IgD-negative memory B cell (primary cell): Measurements from ENCODE around the gene SEC24D. TPM values are rescaled to one million over a fixed set of nuclear protein-coding genes. Genes with fewer than 3 reads are reported as not detected.

Experiments
- H3K27ac Mint-ChIP-seq, 3 donors: one replicate each; pipeline ENCODE4 v1.8.0; 2020 to 2022; ENCODE audit warnings: mild to moderate bottlenecking in 3 of 3, mixed read lengths in 3 of 3, moderate library complexity in 1 of 3
- H3K27me3 Mint-ChIP-seq: one replicate; pipeline ENCODE4 v1.8.0; 2021; ENCODE audit warnings: mixed read lengths
- H3K36me3 Mint-ChIP-seq: one replicate; pipeline ENCODE4 v1.8.0; 2020; ENCODE audit warnings: mild to moderate bottlenecking, mixed read lengths
- H3K4me1 Mint-ChIP-seq, 3 donors: one replicate each; pipeline ENCODE4 v1.8.0; 2020 to 2022; ENCODE audit warnings: mixed read lengths in 3 of 3, mild to moderate bottlenecking in 1 of 3
- H3K4me3 Mint-ChIP-seq, 4 donors: one replicate each; pipeline ENCODE4 v1.8.0; 2020 to 2022; ENCODE audit warnings: mild to moderate bottlenecking in 4 of 4, mixed read lengths in 4 of 4, moderate library complexity in 3 of 4
- H3K9me3 Mint-ChIP-seq, 3 donors: one replicate each; pipeline ENCODE4 v1.8.0; 2020 to 2021; ENCODE audit warnings: mixed read lengths in 3 of 3, mild to moderate bottlenecking in 1 of 3
- polyA plus RNA-seq: library from polyadenylated mRNA; unstranded; fragments of 300-500 nt; fragmentation: Illumina TruSeq; gene quantifications from one replicate; pipeline ENCODE4 v1.2.3, GENCODE V29; 2021

SEC24D gene
- polyA plus RNA-seq, 1 donor from 2014 or later = 12.9 TPM

- Mint-ChIP-seq H3K27ac (no peak overlapping the region), H3K36me3 (peaks cover 3% of the 10 kb centered on the region), H3K27me3 (no peaks in the 10 kb centered on the region), H3K4me3 (no peak overlapping the region), H3K4me1 (peaks cover 16 to 24% (median 17%) of the 10 kb centered on the region in 3 donors), H3K9me3 (no peaks in the 10 kb centered on the region)
Measured at GRCh38 chr4:118762155-118762554, 73.8 kb downstream of the SEC24D start.

- peak overlapping the region in 1 of 3 donors; percentile 6 for H3K27ac Mint-ChIP-seq
- H3K36me3 Mint-ChIP-seq = no peaks in the 10 kb centered on the region
- H3K4me1 Mint-ChIP-seq = peaks cover 16 to 24% (median 17%) of the 10 kb centered on the region in 3 donors
- no peaks in the 10 kb centered on the region for H3K27me3 Mint-ChIP-seq
- no peaks in the 10 kb centered on the region for H3K9me3 Mint-ChIP-seq
- H3K4me3 Mint-ChIP-seq = peak overlapping the region in 1 of 4 donors; percentile 58
Measured at GRCh38 chr4:118761397-118762016, 74.4 kb downstream of the SEC24D start.

GRCh38 chr4:118760493-118760892 is 75.4 kb downstream of the SEC24D start:
- H3K4me3 Mint-ChIP-seq = peak overlapping the region in 3 of 4 donors; percentile 38 to 61 (median 59)
- H3K36me3 Mint-ChIP-seq = no peaks in the 10 kb centered on the region
- peak overlapping the region; percentile 13 to 64 (median 31) for H3K27ac Mint-ChIP-seq
- H3K27me3 Mint-ChIP-seq = no peaks in the 10 kb centered on the region
- H3K4me1 Mint-ChIP-seq = peaks cover 16 to 24% (median 17%) of the 10 kb centered on the region in 3 donors
- H3K9me3 Mint-ChIP-seq = no peaks in the 10 kb centered on the region

DNA sequence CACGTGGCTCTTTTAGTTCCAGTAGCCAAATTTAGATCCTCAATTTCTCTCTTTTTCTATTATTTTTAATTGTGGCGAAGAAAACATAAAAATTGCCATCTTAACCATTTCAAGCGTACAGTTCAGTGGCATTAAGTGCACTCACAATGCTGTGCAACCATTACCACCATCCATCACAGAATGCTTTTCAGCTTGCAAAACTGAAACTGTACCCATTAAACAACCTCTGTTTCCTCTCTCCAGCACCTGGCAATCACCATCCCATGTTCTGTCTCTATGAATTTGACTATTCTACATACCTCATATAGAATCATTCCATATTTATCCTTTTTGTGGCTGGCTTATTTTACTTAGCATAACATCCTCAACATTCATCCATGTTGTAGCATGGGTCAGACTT is 75.8 kb downstream of the SEC24D start:
- H3K4me3 Mint-ChIP-seq = peak overlapping the region in 3 of 4 donors; percentile 38 to 61 (median 59)
- H3K27me3 Mint-ChIP-seq = no peaks in the 10 kb centered on the region
- H3K9me3 Mint-ChIP-seq = no peaks in the 10 kb centered on the region
- peaks cover 16 to 24% (median 17%) of the 10 kb centered on the region in 3 donors for H3K4me1 Mint-ChIP-seq
- H3K36me3 Mint-ChIP-seq = peaks cover 3% of the 10 kb centered on the region
- H3K27ac Mint-ChIP-seq = peak overlapping the region; percentile 13 to 64 (median 31)

- Mint-ChIP-seq H3K27ac (peak overlapping the region in 1 of 3 donors; percentile 25), H3K36me3 (peaks cover 3% of the 10 kb centered on the region), H3K4me1 (peaks cover 16 to 24% (median 17%) of the 10 kb centered on the region in 3 donors), H3K27me3 (no peaks in the 10 kb centered on the region), H3K4me3 (peak overlapping the region in 1 of 4 donors; percentile 76), H3K9me3 (no peaks in the 10 kb centered on the region)
Measured at GRCh38 chr4:118759481-118759880, 76.4 kb downstream of the SEC24D start.

DNA sequence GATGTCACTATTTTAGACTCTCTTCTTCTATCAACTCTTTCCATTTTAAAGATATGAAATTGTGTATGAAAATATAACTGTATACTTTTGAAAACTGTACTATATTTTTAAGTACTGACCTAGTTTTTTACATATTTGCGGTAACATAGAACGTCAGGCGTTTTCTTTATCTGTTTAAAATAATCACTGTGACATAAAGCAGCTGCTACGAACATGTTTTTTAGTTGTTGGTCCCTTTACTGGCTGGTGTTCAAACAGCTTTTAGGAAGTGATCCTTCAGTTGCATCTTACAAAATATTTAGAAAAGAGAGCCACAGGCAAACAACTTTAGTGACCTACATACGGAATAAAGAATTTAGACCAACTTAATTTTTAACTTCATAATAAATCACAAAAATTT is 77.6 kb downstream of the SEC24D start:
- H3K4me1 Mint-ChIP-seq = peaks cover 16 to 24% (median 17%) of the 10 kb centered on the region in 3 donors
- H3K27ac Mint-ChIP-seq = no peak overlapping the region
- no peaks in the 10 kb centered on the region for H3K9me3 Mint-ChIP-seq
- H3K27me3 Mint-ChIP-seq = no peaks in the 10 kb centered on the region
- H3K4me3 Mint-ChIP-seq = no peak overlapping the region
- peaks cover 3% of the 10 kb centered on the region for H3K36me3 Mint-ChIP-seq

DNA sequence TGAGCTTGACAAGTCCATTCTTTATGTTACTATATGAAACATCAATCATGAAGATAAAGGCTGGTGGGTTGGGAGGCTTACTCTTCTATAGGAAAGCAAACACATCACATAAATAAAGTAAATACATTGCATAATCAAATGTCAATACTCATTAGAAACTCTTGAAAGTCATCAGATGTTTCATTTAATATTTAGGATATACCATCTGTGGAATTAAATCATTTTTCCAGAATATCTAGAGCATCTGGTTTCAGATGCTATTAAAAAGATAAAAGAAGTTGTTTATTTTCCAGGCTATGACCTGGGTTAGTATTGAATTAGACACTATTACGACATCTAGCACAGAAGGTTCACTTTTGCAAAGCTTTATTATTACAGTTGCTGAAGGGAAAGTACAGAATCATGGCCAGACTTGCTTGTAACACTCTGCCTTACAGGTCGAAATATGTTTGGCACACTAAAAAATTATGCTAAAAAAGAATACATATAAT is 78.1 kb downstream of the SEC24D start:
- no peaks in the 10 kb centered on the region for H3K27me3 Mint-ChIP-seq
- H3K4me3 Mint-ChIP-seq = no peak overlapping the region
- H3K9me3 Mint-ChIP-seq = no peaks in the 10 kb centered on the region
- no peak overlapping the region for H3K27ac Mint-ChIP-seq
- peaks cover 16 to 24% (median 17%) of the 10 kb centered on the region in 3 donors for H3K4me1 Mint-ChIP-seq
- H3K36me3 Mint-ChIP-seq = peaks cover 3% of the 10 kb centered on the region

- Mint-ChIP-seq H3K9me3 (no peaks in the 10 kb centered on the region), H3K4me1 (peaks cover 16 to 24% (median 17%) of the 10 kb centered on the region in 3 donors), H3K27me3 (no peaks in the 10 kb centered on the region), H3K4me3 (no peak overlapping the region), H3K27ac (no peak overlapping the region), H3K36me3 (peaks cover 5% of the 10 kb centered on the region)
Measured at GRCh38 chr4:118756958-118757357, 79.0 kb downstream of the SEC24D start.

- H3K27me3 Mint-ChIP-seq = no peaks in the 10 kb centered on the region
- H3K9me3 Mint-ChIP-seq = no peaks in the 10 kb centered on the region
- H3K27ac Mint-ChIP-seq = no peak overlapping the region
- H3K4me1 Mint-ChIP-seq = peaks cover 16 to 21% (median 17%) of the 10 kb centered on the region in 3 donors
- H3K4me3 Mint-ChIP-seq = no peak overlapping the region
- H3K36me3 Mint-ChIP-seq = peaks cover 8% of the 10 kb centered on the region
Measured at GRCh38 chr4:118756429-118756828, 79.5 kb downstream of the SEC24D start.

- Mint-ChIP-seq H3K27ac (no peak overlapping the region), H3K4me3 (no peak overlapping the region)
Measured at GRCh38 chr4:118755438-118756226, 80.3 kb downstream of the SEC24D start.

GRCh38 chr4:118754890-118755289 is 81.0 kb downstream of the SEC24D start:
- Mint-ChIP-seq H3K36me3 (peaks cover 9% of the 10 kb centered on the region), H3K4me1 (peaks cover 7 to 9% (median 8%) of the 10 kb centered on the region in 3 donors), H3K27me3 (no peaks in the 10 kb centered on the region), H3K9me3 (no peaks in the 10 kb centered on the region), H3K27ac (no peak overlapping the region), H3K4me3 (no peak overlapping the region)

More at GRCh38 chr4:118755438-118756226, 80.3 kb downstream of the SEC24D start:
- H3K36me3 Mint-ChIP-seq = peaks cover 9% of the 10 kb centered on the region
- H3K9me3 Mint-ChIP-seq = no peaks in the 10 kb centered on the region
- no peaks in the 10 kb centered on the region for H3K27me3 Mint-ChIP-seq
- peaks cover 14 to 16% (median 15%) of the 10 kb centered on the region in 3 donors for H3K4me1 Mint-ChIP-seq

- H3K27ac Mint-ChIP-seq = no peak overlapping the region
- H3K4me3 Mint-ChIP-seq = no peak overlapping the region
- H3K36me3 Mint-ChIP-seq = peaks cover 9% of the 10 kb centered on the region
- H3K9me3 Mint-ChIP-seq = no peaks in the 10 kb centered on the region
- no peaks in the 10 kb centered on the region for H3K4me1 Mint-ChIP-seq
- H3K27me3 Mint-ChIP-seq = no peaks in the 10 kb centered on the region
Measured at GRCh38 chr4:118753685-118754084, 82.2 kb downstream of the SEC24D start.

GRCh38 chr4:118753096-118753495 is 82.8 kb downstream of the SEC24D start:
- Mint-ChIP-seq H3K27ac (no peak overlapping the region), H3K4me1 (no peaks in the 10 kb centered on the region), H3K36me3 (peaks cover 9% of the 10 kb centered on the region), H3K4me3 (no peak overlapping the region), H3K27me3 (no peaks in the 10 kb centered on the region), H3K9me3 (no peaks in the 10 kb centered on the region)

GRCh38 chr4:118752551-118752950 is 83.4 kb downstream of the SEC24D start:
- no peak overlapping the region for H3K4me3 Mint-ChIP-seq
- H3K4me1 Mint-ChIP-seq = no peaks in the 10 kb centered on the region
- peaks cover 10% of the 10 kb centered on the region for H3K36me3 Mint-ChIP-seq
- no peaks in the 10 kb centered on the region for H3K9me3 Mint-ChIP-seq
- H3K27ac Mint-ChIP-seq = no peak overlapping the region
- H3K27me3 Mint-ChIP-seq = no peaks in the 10 kb centered on the region

GRCh38 chr4:118751629-118752323 is 84.2 kb downstream of the SEC24D start:
- no peaks in the 10 kb centered on the region for H3K27me3 Mint-ChIP-seq
- no peaks in the 10 kb centered on the region for H3K9me3 Mint-ChIP-seq
- H3K4me3 Mint-ChIP-seq = no peak overlapping the region
- H3K27ac Mint-ChIP-seq = no peak overlapping the region
- no peaks in the 10 kb centered on the region for H3K4me1 Mint-ChIP-seq
- peaks cover 11% of the 10 kb centered on the region for H3K36me3 Mint-ChIP-seq
